HG02759 (cell line): Measurements from ENCODE around the gene LGALS13.
"Not testable (repeated sequence)": the region's sequence is repeated elsewhere in the genome, so short reads cannot be mapped to it uniquely, and the experiment has no call there.

Source experiments
- ATAC-seq: cut with Tn5 transposase; IDR thresholded peaks from one replicate; pipeline ENCODE4 v1.9.1; 2021; ENCODE audit warnings: mild to moderate bottlenecking, moderate library complexity; ENCODE audit not compliant: unreplicated experiment

Gene LGALS13

GRCh38 chr19:39613597-39613996, 11.3 kb downstream of the LGALS13 start:
- no peak for ATAC-seq

- ATAC-seq: no peak
Measured at GRCh38 chr19:39617745-39618144, 15.4 kb downstream of the LGALS13 start.

GRCh38 chr19:39623946-39624345, 21.6 kb downstream of the LGALS13 start:
- no peak for ATAC-seq

DNA sequence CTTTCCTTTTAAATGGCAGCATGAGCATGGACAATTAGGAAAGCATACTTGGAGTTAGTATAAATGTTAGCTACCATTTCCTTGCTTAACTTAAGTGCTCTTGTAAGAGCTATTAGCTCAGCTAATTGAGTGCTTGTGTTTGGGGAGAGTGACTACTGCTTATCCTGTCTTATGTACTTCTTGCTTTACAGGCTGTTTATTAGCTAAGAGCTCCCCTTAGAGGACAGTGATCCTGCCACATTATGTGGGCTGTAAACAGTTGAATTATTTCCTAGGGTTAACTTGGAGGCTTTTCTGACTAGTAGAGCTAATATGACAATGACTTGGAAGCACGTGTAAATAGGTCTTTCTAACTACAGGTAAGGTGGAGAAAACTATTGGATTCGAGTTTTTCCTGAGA, 25.3 kb downstream of the LGALS13 start:
- ATAC-seq: not testable (repeated sequence)

- ATAC-seq: no peak
Measured at GRCh38 chr19:39631178-39631577, 28.9 kb downstream of the LGALS13 start.

GRCh38 chr19:39631626-39632025, 29.3 kb downstream of the LGALS13 start:
- no peak for ATAC-seq

GRCh38 chr19:39637891-39638290, 35.6 kb downstream of the LGALS13 start:
- no peak for ATAC-seq

GRCh38 chr19:39641773-39642172, 39.4 kb downstream of the LGALS13 start:
- no peak for ATAC-seq

DNA sequence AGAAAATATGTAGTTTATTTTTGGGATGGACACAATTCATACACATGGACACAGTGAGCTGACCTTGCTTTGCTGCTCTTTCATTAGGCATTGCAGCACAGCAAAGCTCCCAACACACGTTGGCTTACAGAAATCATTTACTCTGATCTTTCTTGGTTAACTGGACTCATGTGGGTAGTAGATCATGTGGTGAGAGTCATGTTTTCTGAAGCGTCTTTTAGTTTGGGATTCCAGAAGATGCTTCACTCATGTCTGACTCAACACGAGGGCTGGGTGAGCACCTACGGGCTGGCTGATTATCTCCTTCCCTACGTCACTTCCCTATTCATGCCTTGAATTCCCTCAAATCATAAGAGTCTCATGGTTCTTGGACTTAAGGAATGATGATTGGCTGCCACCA, 41.3 kb downstream of the LGALS13 start:
- ATAC-seq: no peak

- ATAC-seq: no peak
Measured at GRCh38 chr19:39645800-39646411, 43.6 kb downstream of the LGALS13 start.

DNA sequence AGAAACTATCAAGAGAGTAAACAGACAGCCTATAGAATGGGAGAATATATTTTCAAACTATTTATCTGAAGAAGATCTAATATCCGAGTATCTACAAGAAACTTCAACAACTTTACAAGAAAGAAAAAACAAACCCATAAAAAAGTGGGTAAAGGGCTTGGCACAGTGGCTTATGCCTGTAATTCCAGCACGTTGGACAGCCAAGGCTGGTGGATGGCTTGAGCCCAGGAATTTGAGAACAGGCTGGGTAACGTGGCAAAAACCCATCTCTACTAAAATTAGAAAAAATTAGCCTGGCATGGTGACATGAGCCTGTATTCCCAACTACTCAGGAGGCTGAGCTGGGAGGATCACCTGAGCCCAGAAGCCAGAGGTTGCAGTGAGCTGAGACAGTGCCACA, 45.6 kb downstream of the LGALS13 start:
- ATAC-seq: no peak

- no peak for ATAC-seq
Measured at GRCh38 chr19:39655613-39656012, 53.3 kb downstream of the LGALS13 start, which contains the start of gene LGALS16. Gene LGALS16, plus strand, starts transcription at chr19:39655913. Its CDS starts 49 bp downstream, at chr19:39655962.
